Heart right ventricle (tissue), 16 donors: ENCODE data around the gene PLXDC2. TPM values are rescaled to one million over a fixed set of nuclear protein-coding genes. Genes with fewer than 3 reads are reported as not detected.

Source experiments
- ATAC-seq, 8 donors: fragments of 200-7000 bp; cut with Tn5 transposase; one replicate each; pipeline ENCODE4 v1.9.1; 2020; ENCODE audit warnings: mild to moderate bottlenecking in 8 of 8, moderate library complexity in 8 of 8, moderate number of reproducible peaks in 1 of 8
- DNase-seq, 2 donors: peaks; one replicate each; pipeline ENCODE4 v3.0.0-alpha.2; 2020
- H3K27ac ChIP-seq, 10 donors: fragments of 200-600 bp; sonication (generic) in 2 of 10; one replicate each; pipeline versions ENCODE4 v1.5.0 to v1.8.0; 2020 to 2022; ENCODE audit warnings: mild to moderate bottlenecking in 3 of 10
- H3K27me3 ChIP-seq, 7 donors: fragments of 200-600 bp; one replicate each; pipeline ENCODE4 v1.8.0; 2021 to 2022; ENCODE audit warnings: mild to moderate bottlenecking in 2 of 7
- H3K36me3 ChIP-seq, 9 donors: fragments of 200-600 bp; sonication (generic) in 1 of 9; one replicate each; pipeline versions ENCODE4 v1.5.0 to v1.8.0; 2020 to 2022; ENCODE audit warnings: mild to moderate bottlenecking in 2 of 9
- H3K4me1 ChIP-seq, 9 donors: fragments of 200-600 bp; sonication (generic) in 1 of 9; one replicate each; pipeline versions ENCODE4 v1.5.0 to v1.8.0; 2020 to 2022; ENCODE audit warnings: mild to moderate bottlenecking in 4 of 9
- H3K4me3 ChIP-seq, 10 donors: fragments of 200-600 bp; sonication (generic) in 2 of 10; one replicate each; pipeline versions ENCODE4 v1.5.0 to v1.8.0; 2020 to 2022; ENCODE audit warnings: mild to moderate bottlenecking in 7 of 10, moderate library complexity in 2 of 10
- H3K9me3 ChIP-seq, 11 donors: fragments of 200-600 bp in 10 of 11; sonication (generic) in 2 of 11; one replicate each; pipeline versions ENCODE4 v1.5.0 to v1.8.0; 2013 to 2022; ENCODE audit warnings: mild to moderate bottlenecking in 2 of 11, control low read depth in 1 of 11, moderate library complexity in 1 of 11
- CTCF ChIP-seq, 9 donors: fragments of 200-600 bp; sonication (generic) in 2 of 9; IDR thresholded peaks; one replicate each; pipeline versions ENCODE4 v1.5.0 to v1.8.0; 2021 to 2022; ENCODE audit warnings: antibody characterized with exemption in 9 of 9, mild to moderate bottlenecking in 5 of 9, moderate library complexity in 1 of 9
- WGBS, 2 donors: extraction: QIAGEN DNeasy Blood & Tissue Kit; methylation state at CpG; one replicate each; pipeline ENCODE4 v1.1.7; 2013; ENCODE audit warnings: inconsistent platforms in 1 of 2; 5-methylcytosine and 5-hydroxymethylcytosine counted together
- intact Hi-C, 10 donors: fragments of 100-400 bp; cut with DNase I; formaldehyde crosslinking; loops; one replicate each; pipeline versions ENCODE4 v1.11.1 to v1.14.2; 2022
- polyA plus RNA-seq, 2 donors: library from polyadenylated mRNA; stranded (reverse); fragments of 200-250 nt; gene quantifications; one replicate each; pipeline ENCODE4 v1.2.3, GENCODE V29; 2013
- total RNA-seq, 10 donors: library from RNA; stranded (reverse); fragmentation: NEBNext Ultra II Directional in 3 of 10; extraction: Animal tissue kit (Norgen Biotek cat#: 25700) in 3 of 10; gene quantifications; one replicate each; pipeline versions ENCODE4 v1.2.1 to v1.2.4, GENCODE V29; 2021 to 2023
- donor health status: Arrhythmogenic right ventricular cardiomyopathy.
- donor health status: ischemic (EF 13 %, LVEDD 7.1; RV severe dilation, severe dysfunction).
- donor health status: healthy with polysubstance abuse.
- donor health status: DM: no; HTN: yes; CAD: no.
- donor health status: DM: no; HTN: no; CAD: no.
- donor health status: ischemic (EF 25% LVEDD 6.9; RV normal size, moderate dysfunction).
- donor health status: ischemic (EF 25% LVEDD 5.7; RV mildly dilated, moderate dysfunction).
- donor health status: healthy.
- donor health status: DM: yes; HTN: yes; CAD: no.
- donor health status: Ischemic cardiomyopathy.
- donor health status: ischemic (EF 35%, LVEDD 5.7; RV mildly dilated, moderate dysfunction).
- donor health status: nonischemic (EF 11% LVEDD 7.7; RV severe dilation, severe dysfunction).
- donor health status: DM: yes; HTN: yes; CAD: no.
- donor health status: PGD.
- donor health status: ischemic (EF 29% LVEDD 5.4; RV normal size, mild dysfunction).
- donor health status: nonischemic (EF 23%, LVEDD 6.1; RV moderate dilation, normal function).

The PLXDC2 gene
- total and polyA plus RNA-seq, 12 donors: 4.6 to 26.8 (median 16.9) TPM

- peaks cover 0 to 9% (median 0%) of the 10 kb centered on the region in 9 donors for H3K4me1 ChIP-seq
- ATAC-seq: no peak
- intact Hi-C loops: no loop called here
- no peak overlapping the region for H3K4me3 ChIP-seq
- no peaks in the 10 kb centered on the region for H3K27me3 ChIP-seq
- no peak for TF ChIP-seq CTCF (IDR thresholded peaks at IDR 0.05)
- 88 to 93% methylated on average over 4 of the region's 4 CpGs for WGBS, 2 donors
- no peak for DNase-seq
- H3K27ac ChIP-seq: no peak overlapping the region
- no peaks in the 10 kb centered on the region for H3K36me3 ChIP-seq
- H3K9me3 ChIP-seq: no peaks in the 10 kb centered on the region
Measured at GRCh38 chr10:20158086-20158485, 341.9 kb downstream of the PLXDC2 start.

GRCh38 chr10:20162123-20162522 lies 345.9 kb downstream of the PLXDC2 start:
- H3K9me3 ChIP-seq: no peaks in the 10 kb centered on the region
- DNase-seq (no peak), ATAC-seq (no peak)
- no peak overlapping the region for H3K27ac ChIP-seq
- peaks cover 0 to 9% (median 0%) of the 10 kb centered on the region in 9 donors for H3K4me1 ChIP-seq
- no peaks in the 10 kb centered on the region for H3K27me3 ChIP-seq
- no peak overlapping the region for H3K4me3 ChIP-seq
- TF ChIP-seq CTCF (IDR thresholded peaks at IDR 0.05): no peak
- intact Hi-C loops: no loop called here
- peaks cover 0 to 14% (median 0%) of the 10 kb centered on the region in 9 donors for H3K36me3 ChIP-seq

- no peaks in the 10 kb centered on the region for H3K27me3 ChIP-seq
- no peaks in the 10 kb centered on the region for H3K9me3 ChIP-seq
- H3K4me3 ChIP-seq: no peak overlapping the region
- WGBS, 2 donors: 69 to 79% methylated on average over 5 of the region's 5 CpGs
- intact Hi-C loops: no loop called here
- no peak for TF ChIP-seq CTCF (IDR thresholded peaks at IDR 0.05)
- DNase-seq: no peak
- no peaks in the 10 kb centered on the region for H3K4me1 ChIP-seq
- ATAC-seq: no peak
- no peak overlapping the region for H3K27ac ChIP-seq
- peaks cover 0 to 14% (median 0%) of the 10 kb centered on the region in 9 donors for H3K36me3 ChIP-seq
Measured at GRCh38 chr10:20166096-20166675, 350.0 kb downstream of the PLXDC2 start.

GRCh38 chr10:20170661-20171060 lies 354.4 kb downstream of the PLXDC2 start:
- Histone ChIP-seq H3K4me3 (no peak overlapping the region), H3K9me3 (no peaks in the 10 kb centered on the region), H3K4me1 (no peaks in the 10 kb centered on the region), H3K27ac (no peak overlapping the region), H3K36me3 (peaks cover 0 to 3% (median 0%) of the 10 kb centered on the region in 9 donors), H3K27me3 (no peaks in the 10 kb centered on the region)
- DNase-seq (no peak), ATAC-seq (no peak)
- intact Hi-C loops: no loop called here
- TF ChIP-seq CTCF (IDR thresholded peaks at IDR 0.05): no peak
- 96 to 98% methylated on average over 2 of the region's 2 CpGs for WGBS, 2 donors
